OCI-M1 (cell line): Measurements from ENCODE around the gene C10orf67.
"Not testable (repeated sequence)": the region's sequence is repeated elsewhere in the genome, so short reads cannot be mapped to it uniquely, and the experiment has no call there.

Experiments
- DNase-seq: peaks from one replicate; lab custom pipeline; 2025; lab: John Stamatoyannopoulos, UW

The C10orf67 gene

DNA sequence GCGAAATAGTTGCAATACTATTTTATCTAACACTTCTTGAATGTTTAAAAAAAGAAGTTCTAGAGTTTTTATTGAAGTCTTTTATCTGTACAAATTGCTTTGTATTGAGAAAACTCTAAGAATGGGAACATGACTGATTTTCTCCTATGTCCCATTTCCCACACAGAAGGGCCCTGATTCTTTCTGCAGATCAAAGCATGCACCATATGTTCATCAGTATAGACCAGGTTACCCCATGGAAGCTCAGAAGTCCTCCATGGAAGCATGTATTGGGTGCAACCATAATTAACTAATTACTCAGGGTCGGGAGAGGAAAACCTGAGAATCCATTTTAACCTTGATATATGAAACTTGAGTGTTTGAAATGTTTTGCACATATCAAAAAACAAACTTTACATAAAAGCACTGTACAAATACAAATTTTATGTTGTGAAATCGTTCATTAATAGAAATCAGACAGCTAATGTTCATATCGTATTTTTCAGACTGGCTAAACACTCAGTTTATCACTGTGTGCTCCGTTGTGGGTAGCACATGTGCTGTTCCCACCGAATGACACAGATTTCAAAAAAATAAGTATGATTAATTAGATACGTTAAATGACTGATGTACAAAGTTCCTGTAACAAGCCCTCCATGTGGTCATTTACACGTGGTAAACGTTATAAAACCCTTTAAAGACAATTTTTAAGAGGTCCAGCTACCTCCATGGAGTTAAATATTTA, 81.0 kb downstream of the C10orf67 start:
- no peak for DNase-seq

DNA sequence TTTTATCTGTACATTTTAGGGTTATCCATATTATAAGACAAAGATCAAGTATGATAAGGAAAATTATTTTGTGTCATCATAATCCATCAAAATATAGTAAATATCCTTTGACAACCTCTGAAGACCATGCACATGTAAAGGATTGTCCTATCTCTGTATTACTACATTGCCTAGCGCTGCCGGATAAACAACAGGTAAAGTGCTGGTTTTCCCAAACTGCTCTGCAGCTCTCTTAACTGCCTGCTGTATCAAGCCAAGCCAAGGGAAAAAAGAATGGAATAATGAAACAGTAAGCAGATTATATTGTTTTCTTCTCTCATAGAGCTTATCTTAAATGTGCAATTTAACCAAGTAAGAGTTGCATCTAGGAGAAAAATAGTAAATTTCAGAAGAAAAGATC, 81.7 kb downstream of the C10orf67 start:
- DNase-seq = no peak

DNA sequence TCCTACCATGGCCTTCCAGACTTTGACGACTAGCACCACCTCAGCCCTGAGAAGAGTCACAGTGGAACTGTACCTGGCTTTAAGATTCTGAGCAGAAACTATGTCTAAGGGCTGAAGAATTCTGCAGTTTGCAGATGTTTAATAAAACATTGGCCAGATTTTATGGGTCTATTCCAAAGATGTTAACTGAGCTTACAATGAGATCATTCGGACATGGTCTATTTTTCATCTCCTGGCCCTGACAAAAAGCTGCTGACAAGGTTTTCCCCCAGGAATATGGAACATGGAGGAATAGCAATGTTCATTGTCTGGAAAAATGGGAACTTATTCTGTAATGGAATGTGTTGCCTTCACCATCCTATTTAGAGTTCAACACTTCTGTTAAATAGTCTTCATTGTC, 86.1 kb downstream of the C10orf67 start:
- DNase-seq = no peak

DNA sequence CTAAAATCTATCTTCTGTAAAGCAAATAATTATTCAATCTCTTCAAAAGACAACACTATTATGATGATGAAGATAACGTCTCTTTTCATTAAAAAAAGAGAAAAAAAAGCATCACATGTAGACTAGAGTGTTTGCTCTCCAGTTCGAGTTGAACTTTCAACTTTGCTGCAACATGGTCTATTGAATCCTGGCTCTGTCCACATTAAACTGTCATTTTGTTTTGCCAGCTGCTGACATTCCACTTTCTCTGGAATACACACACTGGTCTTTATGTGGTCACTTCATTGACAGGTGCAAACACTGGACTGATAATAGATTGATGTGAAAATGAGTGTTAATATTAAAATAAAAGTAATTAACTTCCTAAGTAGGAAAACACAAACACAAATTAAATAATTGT, 90.8 kb downstream of the C10orf67 start:
- DNase-seq = no peak

DNA sequence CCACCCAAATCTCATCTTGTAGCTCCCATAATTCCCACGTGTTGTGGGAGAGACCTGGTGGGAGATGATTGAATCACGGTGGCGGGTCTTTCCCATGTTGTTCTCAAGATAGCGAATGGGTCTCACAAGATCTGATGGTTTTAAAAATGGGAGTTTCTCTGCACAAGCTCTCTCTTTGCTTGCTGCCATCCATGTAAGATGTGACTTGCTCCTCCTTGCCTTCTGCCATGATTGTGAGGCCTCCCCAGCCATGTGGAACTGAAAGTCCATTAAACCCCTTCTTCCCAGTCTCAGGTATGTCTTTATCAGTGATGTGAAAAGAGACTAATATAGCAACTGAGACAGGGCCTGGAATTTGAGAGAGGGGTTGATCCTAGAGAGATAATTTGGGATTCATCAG, 91.7 kb downstream of the C10orf67 start:
- DNase-seq = not testable (repeated sequence)

DNA sequence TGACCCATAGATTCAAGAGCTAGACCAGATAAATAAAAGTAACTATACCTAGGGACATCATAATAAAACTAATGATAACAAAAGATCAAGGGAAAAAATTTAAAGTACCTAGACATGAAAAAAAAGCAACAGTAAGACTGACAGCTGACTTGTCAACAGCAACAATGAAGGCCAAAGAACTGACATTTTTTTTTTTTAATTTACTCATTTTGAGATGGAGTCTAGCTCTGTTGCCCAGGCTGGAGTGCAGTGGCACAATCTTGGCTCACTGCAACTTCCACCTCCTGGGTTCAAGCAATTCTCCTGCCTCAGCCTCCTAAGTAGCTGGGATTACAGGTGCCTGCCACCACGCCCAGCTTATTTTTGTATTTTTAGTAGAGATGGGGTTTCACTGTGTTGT, 102.8 kb downstream of the C10orf67 start:
- DNase-seq = not testable (repeated sequence)

DNA sequence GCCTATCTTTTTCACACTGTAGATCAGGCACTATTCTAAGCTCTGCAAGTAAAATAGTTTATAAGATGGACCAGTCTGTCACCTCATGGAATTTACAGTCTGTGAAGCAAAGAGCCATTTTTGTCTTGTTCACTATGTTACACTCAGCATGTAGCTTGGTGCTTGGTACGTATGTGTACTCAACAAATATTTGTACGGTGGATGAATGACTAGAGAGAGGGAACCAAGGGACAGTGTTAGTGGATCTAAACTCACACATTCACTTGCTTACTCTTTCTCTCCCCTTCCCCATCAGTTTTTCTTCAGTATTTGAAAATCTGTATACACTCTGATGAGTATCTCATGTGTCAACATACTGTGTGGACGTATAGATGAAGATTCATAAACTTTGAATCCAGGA, 106.6 kb downstream of the C10orf67 start:
- no peak for DNase-seq

DNA sequence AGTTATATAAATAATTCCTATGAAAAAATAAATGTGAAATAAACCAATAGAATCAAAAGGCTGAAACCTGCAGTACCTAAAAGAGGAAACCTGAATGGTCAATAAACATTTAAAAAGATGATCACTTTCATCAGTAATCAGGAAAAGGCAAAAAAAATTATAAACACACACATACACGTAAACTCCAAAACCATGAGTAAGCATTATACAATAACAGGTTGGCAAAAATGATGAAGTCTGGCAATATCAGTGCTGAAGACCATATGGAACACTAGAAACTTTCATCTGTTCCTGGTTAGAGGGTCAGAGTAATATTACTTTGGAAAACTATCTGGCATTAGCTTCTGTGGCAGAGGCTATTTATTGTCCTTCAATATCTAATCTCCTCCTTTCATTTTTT, 114.0 kb downstream of the C10orf67 start:
- DNase-seq = no peak

DNA sequence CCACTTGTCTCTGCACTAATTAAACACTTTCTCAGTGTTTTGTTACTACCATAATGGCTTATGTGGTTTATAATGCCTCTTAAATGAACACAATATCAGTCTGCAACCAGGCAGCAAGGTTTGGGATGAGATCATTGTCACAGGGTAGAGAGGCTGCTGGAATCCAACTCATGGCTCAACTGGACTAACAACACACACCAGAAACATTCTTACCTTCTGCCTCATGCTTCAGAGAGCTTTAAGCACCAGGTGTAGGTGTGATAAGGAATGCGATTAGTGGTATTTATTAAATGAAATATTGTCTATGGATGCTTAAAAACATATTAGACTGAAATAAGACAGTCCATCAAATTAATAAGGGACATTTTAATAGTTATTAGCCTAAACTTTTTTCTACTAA, 127.1 kb downstream of the C10orf67 start:
- no peak for DNase-seq

DNA sequence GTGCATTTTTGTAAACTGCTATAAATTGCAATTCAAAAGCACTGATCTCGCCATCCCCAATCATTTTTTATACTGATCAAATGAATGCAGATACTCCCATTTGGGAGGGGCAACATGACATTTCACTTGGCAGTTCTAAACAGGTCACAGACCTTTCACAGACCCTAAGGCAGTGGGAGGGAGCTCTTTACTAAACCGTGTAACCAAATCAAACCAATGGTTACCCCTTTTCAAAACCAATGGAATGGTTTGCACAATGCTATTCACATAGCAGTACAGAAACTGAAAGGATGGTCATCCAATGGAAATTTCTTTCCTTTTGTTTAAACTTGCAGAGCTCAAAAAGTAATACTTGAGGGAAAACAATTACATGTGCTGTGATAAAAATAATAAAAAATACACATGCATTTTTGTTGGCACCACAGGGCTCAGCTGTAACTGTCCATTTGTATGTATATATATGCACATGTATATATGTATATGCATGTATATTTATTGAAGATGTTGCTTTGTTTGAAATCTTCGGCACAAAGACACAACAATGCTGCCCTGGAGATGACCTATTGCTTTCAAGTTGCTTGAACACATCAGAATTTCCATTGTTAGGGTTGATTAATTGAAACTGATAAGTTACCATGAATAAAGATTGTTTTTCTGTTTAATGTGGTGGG, 138.5 kb downstream of the C10orf67 start:
- DNase-seq = no peak

DNA sequence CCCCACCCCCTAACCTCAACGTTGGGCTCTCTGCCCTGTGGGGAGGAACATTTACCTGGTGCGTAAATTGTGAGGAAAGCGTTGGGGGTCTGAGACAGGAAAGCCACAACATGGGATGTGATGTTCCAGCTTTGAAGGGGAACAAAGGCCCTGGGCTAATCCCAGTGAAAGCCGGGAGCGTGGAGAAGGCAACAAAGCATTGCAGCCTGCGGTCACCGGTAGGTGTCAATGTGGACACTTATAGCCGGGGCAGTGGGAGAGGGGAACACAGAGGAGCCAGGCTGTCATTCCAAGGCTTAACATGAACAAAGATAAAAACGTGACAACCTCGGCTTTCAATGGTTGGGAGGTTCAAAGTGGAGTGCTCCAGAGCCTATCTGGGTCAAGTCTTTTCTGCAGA, 139.8 kb downstream of the C10orf67 start:
- DNase-seq = no peak

DNA sequence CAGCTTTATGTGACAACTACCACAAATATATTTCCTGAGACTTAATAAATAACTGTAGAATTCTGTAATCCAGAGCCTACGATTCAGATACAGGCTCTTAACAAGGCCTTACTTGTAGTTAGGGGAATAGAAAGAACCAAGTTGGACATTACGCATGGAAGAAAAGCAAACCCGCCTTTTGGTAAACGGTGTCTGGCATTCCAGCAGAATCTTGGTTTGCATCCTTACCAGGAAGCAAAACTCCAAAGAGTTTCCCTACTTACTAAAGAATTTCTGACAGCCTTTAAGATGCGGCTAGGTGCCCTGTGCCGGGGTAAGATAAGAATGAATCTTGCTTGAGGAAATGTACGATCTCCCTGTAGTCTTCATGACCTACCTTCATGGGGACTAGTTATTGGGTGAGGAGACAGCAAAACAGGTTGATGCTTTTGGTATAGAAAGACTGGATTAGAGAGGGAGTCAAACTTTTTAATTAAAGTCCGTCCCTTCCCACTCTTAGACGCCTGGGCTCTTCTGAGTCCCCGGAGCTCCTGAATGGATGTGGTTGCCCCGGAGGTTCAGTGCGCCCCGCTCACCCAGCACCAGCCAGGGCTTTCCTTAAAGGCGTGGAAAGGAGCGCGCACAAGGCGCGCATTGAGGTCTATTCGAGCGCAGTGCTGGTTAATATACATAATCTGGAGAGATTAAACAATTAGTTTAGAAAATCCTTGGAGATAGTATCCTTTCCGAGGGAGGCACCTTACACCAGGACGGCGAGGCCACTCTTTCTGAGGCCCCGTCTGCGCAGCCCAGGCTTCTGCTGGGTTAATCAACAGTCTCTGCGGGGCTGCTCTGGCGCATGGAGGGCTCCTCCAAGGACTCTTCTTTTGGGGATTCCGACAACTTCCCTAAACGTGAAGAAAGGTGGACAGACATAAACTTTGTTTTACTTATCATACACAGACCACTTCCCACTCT, 140.9 kb downstream of the C10orf67 start:
- DNase-seq = no peak

DNA sequence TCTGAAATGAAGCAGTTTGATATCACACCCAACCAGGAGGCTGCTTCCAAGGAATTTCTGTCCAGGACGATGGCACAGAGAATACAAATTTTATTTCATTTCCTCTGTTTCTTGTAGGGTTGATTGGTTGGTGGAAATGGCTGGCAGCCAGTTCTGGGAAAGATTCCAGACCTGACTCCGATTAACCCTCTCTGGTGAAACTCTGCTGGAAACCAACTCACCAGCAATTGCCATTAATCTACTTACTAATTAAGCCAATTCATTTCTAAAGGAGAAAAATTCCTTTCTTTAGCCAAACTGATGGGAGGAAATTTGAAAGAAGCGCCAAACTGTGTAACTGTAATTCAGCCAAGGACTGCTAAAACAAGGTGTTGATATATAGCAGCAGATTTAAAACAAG, 141.8 kb downstream of the C10orf67 start:
- no peak for DNase-seq

DNA sequence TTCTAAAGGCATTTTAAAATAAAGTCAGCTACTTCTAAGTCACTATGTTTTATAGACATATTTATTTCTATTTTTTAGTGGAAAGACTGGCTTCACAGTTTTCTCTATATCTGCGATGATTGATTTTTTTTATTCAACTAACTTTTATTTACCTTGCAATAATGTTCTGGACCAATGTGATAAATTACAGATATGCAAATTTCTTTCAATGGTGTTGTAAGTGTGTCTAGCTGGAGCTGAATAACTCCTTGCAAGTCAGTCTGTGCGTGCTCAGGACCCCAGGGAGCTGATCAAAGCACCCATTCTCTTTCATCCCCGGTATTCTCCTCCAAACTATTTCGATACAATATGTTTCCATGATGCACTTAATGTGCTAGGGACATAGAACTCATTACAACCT, 142.8 kb downstream of the C10orf67 start:
- DNase-seq = no peak

DNA sequence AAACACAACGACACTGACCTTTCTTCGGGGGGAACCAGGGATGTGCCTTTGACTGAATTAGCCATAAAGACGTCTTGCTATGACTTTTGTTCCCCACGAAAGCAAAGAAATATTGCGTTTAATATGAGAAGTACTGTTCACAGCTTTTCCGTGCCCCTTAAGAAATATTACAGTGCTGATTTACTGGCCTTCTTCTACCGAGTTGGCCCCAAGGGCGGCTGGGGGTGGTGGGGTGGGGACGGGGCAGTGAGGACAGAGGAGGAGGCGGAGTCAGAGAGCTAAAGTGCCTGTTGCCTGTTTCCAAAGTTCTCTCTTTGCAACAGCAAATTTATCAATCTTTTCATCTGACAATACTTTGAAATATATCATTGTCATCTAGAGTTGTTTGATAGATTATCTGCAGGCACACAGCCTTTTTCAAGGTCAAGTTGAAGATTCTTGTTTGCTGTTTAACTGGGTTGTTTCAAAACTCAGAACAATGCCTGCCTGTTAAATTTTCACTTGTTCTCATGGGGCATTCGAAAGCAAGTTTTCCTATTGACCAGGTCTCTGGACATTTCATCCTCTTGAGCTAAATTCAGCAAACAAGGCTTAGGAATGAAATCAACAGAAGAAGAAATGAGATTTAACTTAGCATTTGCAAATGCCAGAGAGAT, 143.5 kb downstream of the C10orf67 start:
- no peak for DNase-seq

DNA sequence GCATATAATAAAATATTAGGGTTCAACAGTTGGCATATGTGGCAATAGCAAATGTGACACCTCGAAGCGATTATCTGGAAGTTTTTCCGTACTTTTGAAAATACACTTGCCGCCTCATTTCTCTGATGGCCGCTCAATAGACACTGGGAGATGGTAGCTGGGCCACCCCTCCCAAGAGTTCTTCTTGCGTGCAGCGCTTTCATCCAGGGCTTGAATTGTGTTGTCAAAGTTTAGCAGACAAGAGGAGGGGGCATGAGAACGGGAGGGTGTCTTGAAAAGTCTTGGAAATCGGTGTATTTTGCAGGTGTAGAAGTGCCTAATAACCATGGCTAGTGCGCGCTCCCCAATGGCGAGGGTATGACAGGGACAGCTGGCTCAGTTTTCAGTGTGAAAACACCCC, 144.0 kb downstream of the C10orf67 start:
- no peak for DNase-seq

DNA sequence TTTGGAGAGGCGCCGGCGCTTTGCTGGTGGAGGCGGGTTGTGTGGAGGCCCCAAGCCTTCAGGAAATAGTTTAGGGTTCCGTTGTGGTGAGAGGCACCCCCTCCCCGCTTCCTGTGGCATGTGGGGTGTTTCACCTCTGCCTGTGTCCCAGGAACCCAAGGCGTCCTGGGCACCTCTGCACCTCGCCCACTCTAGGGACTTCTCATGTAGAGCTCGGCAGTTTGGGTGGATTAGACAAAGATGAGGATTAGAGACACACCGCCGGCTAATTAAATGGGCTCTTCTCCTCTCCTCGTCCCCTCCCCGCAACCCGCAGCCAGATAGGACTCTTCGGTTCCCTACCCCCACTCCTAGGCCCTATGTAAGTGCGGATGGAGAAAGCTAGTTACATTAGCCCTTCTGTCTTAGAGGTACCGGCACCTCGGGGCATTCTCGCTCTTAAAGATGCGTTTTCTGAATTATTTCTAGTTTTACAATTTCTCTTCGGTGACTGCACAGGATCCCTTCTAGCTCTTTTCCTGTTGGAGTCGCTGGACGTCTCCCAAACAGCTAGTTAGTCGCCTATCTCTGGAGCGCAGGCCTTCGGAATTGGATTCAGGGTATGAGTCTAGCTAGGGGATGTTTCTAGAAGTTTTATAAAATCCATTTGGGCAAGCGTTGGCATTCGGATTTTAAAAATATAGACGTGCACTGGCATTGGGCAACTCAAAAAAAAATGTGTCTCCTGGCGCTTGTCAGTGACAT, 144.7 kb downstream of the C10orf67 start:
- DNase-seq = no peak

DNA sequence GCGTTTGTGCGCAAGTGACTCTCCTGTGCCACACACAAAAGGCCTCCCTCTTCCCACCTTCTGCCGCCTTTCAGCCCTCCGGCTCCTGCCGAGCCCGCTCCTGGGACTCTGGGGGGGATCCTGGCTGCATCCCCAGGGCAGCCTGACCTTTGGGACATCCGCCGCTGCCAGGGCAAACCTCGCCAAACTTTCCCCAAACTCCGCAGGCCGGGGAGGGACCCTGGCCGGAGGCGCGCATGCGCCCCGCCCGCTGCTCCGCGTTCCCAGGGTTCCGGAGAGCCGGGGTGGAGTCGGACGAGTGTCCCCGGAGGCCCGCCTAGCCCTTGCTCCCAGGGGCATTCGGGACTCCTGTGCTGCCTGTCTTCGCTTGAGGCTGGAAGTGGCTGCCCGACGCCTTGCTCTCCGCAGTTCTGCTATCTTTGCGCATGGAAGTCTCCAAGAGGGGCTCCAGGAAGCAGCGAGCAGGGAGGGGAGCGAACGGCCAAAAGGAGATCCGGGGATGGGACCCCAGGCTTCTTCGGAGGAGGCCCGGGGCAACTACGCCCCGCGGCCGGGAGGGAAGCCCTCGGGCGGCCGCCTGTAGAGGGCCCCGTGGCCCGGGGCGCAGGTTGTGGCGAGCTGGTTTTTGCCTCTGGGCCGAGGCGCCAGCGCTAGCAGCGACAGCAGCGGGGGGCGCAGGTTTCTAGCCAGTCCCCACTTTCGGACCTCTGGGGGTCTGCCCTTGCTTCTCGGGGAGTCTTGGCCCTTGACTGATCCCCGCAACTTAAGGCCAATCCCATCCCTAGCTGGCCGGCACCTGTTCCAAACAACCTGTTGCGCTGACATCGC, 145.4 kb downstream of the C10orf67 start:
- no peak for DNase-seq

DNA sequence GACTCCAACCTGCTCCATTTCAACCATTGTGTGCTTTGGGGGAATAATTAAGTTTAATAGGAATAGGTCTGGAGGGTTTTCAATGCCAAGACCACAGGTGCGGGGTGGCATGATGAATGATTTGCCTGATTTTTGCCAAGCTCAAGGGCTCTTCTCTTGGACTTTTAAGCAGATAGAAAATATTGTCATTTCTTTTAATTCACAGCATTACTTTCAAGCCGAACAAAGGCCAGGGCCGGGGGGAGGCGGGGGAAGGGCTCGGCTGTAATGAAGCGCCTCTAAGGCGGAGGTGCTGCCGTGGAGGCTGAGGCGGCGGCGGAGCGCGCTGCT, 146.0 kb downstream of the C10orf67 start:
- DNase-seq = no peak

DNA sequence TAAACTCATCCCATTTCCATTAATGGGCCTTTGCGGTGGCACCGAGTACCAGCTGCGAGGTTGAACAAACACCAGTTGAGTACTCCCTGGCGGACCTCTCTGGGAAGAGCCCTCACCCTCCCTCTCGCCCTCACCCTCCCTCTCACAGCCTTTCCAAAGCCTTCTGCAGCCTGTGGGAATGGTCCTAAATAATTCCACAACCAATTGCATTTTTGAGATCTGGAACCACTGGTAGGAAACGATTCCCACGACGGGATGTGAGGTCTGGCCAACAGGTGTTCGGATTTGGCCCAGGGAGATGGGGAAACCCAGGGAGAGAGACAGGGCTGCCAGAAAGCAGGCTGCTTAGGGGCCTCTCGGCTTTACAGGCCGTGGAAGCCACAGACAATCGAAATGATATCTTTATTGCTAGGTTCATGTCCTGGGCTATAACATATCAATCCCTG, 147.2 kb downstream of the C10orf67 start:
- no peak for DNase-seq

DNA sequence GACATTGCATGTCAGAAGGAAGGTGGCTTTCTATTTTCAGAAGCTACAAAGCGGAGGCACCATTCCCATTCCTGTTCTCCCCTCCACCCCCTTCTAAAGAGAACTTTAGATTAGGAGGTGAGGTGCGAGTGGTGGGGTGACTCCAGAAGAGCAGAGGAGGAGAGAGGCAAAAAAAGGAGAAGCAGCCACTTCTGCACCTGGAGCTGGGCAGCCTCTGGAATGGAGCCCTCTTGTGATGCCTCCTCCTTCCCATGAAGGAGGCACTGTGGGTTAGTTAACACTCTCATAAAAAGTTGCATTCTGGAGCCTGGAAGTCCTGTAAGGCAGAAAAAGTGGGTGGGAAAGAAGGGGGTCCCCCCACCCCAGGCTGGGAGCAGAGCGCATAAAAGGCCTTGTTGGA, 147.7 kb downstream of the C10orf67 start:
- DNase-seq = no peak
